Liver (tissue), 3 donors: ENCODE results near the gene ARRDC5.

Experiments used
- RAD21 ChIP-seq, 2 donors: IDR thresholded peaks; 2 replicates each; pipeline ENCODE4 v1.6.1; 2016; ENCODE audit warnings: antibody characterized with exemption in 2 of 2, mild to moderate bottlenecking in 2 of 2
- TF ChIP-seq, protein P1 (sequence below): fragments of 150-350 bp; IDR thresholded peaks from 2 replicates; pipeline ENCODE4 v1.5.1; 2017; ENCODE audit warnings: improper control_type of control experiment, low read depth, low read length; ENCODE audit not compliant: missing input control
- TF ChIP-seq, protein P2 (sequence below): IDR thresholded peaks from 2 replicates; pipeline ENCODE4 v1.6.1; 2016; ENCODE audit warnings: antibody characterized with exemption, mild to moderate bottlenecking
- donor health status: healthy.
- donor health status: healthy.

DNA sequence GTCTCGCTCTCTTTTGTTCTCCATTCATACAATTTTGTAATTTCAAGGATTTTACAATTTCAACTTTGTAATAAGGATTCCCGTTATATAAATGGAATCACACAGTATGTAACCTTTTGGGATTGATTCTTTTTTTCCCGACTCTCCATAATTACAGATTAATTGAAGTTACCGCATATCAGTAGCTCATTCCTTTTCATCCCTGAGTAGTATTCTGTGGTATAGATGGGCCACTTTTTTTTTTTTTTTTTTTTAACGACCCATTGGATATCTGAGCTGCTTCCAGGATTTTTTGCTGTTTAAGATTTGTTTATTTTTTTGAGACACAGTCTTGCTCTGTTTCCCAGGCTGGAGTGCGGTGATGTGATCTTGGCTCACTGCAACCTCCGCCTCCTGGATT lies 34.4 kb upstream of the ARRDC5 start:
- TF ChIP-seq, protein P1, sequence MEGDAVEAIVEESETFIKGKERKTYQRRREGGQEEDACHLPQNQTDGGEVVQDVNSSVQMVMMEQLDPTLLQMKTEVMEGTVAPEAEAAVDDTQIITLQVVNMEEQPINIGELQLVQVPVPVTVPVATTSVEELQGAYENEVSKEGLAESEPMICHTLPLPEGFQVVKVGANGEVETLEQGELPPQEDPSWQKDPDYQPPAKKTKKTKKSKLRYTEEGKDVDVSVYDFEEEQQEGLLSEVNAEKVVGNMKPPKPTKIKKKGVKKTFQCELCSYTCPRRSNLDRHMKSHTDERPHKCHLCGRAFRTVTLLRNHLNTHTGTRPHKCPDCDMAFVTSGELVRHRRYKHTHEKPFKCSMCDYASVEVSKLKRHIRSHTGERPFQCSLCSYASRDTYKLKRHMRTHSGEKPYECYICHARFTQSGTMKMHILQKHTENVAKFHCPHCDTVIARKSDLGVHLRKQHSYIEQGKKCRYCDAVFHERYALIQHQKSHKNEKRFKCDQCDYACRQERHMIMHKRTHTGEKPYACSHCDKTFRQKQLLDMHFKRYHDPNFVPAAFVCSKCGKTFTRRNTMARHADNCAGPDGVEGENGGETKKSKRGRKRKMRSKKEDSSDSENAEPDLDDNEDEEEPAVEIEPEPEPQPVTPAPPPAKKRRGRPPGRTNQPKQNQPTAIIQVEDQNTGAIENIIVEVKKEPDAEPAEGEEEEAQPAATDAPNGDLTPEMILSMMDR = no peak
- TF ChIP-seq, protein P2, sequence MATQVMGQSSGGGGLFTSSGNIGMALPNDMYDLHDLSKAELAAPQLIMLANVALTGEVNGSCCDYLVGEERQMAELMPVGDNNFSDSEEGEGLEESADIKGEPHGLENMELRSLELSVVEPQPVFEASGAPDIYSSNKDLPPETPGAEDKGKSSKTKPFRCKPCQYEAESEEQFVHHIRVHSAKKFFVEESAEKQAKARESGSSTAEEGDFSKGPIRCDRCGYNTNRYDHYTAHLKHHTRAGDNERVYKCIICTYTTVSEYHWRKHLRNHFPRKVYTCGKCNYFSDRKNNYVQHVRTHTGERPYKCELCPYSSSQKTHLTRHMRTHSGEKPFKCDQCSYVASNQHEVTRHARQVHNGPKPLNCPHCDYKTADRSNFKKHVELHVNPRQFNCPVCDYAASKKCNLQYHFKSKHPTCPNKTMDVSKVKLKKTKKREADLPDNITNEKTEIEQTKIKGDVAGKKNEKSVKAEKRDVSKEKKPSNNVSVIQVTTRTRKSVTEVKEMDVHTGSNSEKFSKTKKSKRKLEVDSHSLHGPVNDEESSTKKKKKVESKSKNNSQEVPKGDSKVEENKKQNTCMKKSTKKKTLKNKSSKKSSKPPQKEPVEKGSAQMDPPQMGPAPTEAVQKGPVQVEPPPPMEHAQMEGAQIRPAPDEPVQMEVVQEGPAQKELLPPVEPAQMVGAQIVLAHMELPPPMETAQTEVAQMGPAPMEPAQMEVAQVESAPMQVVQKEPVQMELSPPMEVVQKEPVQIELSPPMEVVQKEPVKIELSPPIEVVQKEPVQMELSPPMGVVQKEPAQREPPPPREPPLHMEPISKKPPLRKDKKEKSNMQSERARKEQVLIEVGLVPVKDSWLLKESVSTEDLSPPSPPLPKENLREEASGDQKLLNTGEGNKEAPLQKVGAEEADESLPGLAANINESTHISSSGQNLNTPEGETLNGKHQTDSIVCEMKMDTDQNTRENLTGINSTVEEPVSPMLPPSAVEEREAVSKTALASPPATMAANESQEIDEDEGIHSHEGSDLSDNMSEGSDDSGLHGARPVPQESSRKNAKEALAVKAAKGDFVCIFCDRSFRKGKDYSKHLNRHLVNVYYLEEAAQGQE = no peak
- TF ChIP-seq RAD21 (IDR thresholded peaks at IDR 0.05) = no peak
